Breast epithelium (tissue), 4 donors: ENCODE data around the gene PRDX5. TPM values are rescaled to one million over a fixed set of nuclear protein-coding genes. Genes with fewer than 3 reads are reported as not detected.
A peak's percentile ranks its signal among the peaks of the same experiment; 100 is the strongest.

Source experiments
- DNase-seq, 2 donors: peaks; one replicate each; pipeline ENCODE4 v3.0.0-alpha.2; 2019; ENCODE audit warnings: low spot score in 2 of 2
- H3K27ac ChIP-seq, 2 donors: fragments of 200-600 bp; sonication (generic) in 1 of 2; one replicate each; pipeline ENCODE4 v1.5.1; 2016 to 2019; ENCODE audit warnings: mild to moderate bottlenecking in 1 of 2
- H3K27me3 ChIP-seq, 2 donors: fragments of 200-600 bp; sonication (generic) in 1 of 2; one replicate each; pipeline versions ENCODE4 v1.5.1 to v1.6.0; 2017 to 2019; ENCODE audit warnings: control low read depth in 1 of 2, mild to moderate bottlenecking in 1 of 2
- H3K36me3 ChIP-seq: fragments of 200-600 bp; one replicate; pipeline ENCODE4 v1.5.1; 2019
- H3K4me1 ChIP-seq, 2 donors: fragments of 200-600 bp; sonication (generic); one replicate each; pipeline ENCODE4 v1.5.1; 2016 to 2019; ENCODE audit warnings: control low read depth in 1 of 2
- H3K4me3 ChIP-seq, 3 donors: fragments of 200-600 bp; sonication (generic); 1 replicate in 2 of 3; 2 replicates in 1 of 3; pipeline ENCODE4 v1.5.1; 2016 to 2019; ENCODE audit warnings: mild to moderate bottlenecking in 3 of 3, moderate library complexity in 2 of 3
- H3K9me3 ChIP-seq, 2 donors: fragments of 200-600 bp; sonication (generic) in 1 of 2; one replicate each; pipeline ENCODE4 v1.5.1; 2016 to 2019; ENCODE audit warnings: control low read depth in 1 of 2
- POLR2A ChIP-seq: fragments of 450-650 bp; IDR thresholded peaks from one replicate; pipeline ENCODE4 v1.6.1; 2016; ENCODE audit warnings: antibody characterized with exemption, mild to moderate bottlenecking, moderate library complexity
- POLR2AphosphoS5 ChIP-seq, 3 donors: sonication (generic); formaldehyde crosslinking; IDR thresholded peaks; one replicate each; pipeline ENCODE4 v1.6.1; 2017; ENCODE audit warnings: antibody characterized with exemption in 3 of 3
- intact Hi-C: fragments of 100-400 bp; cut with DNase I; formaldehyde crosslinking; loops from one replicate; pipeline ENCODE4 v1.15.1; 2023; ENCODE audit warnings: low total_unique reads
- total RNA-seq, 3 donors: library from RNA; depleted of rRNA; stranded (reverse); fragments of >200 nt; gene quantifications; one replicate each; pipeline ENCODE4 v1.1.0, GENCODE V29; 2016
- TF ChIP-seq, protein P1 (sequence below), 3 donors: fragments of 450-650 bp; IDR thresholded peaks; one replicate each; pipeline ENCODE4 v1.5.1; 2016 to 2017; ENCODE audit warnings: antibody characterized with exemption in 3 of 3, mild to moderate bottlenecking in 3 of 3, moderate library complexity in 3 of 3

The PRDX5 gene
- total RNA-seq, 3 donors from 2014 or later, result 241 to 327 (median 262) TPM

GRCh38 chr11:64355078-64355940 lies 37.4 kb downstream of the PRDX5 start:
- peak; percentile 50 to 71 for DNase-seq
- Histone ChIP-seq H3K27ac (peak overlapping the region; percentile 68 to 73), H3K4me3 (peak overlapping the region; percentile 8 to 56 (median 42)), H3K4me1 (peaks cover 4 to 9% of the 10 kb centered on the region in 2 donors), H3K27me3 (no peaks in the 10 kb centered on the region), H3K9me3 (no peaks in the 10 kb centered on the region), H3K36me3 (no peaks in the 10 kb centered on the region)
- no peak for TF ChIP-seq POLR2A
- TF ChIP-seq, protein P1, sequence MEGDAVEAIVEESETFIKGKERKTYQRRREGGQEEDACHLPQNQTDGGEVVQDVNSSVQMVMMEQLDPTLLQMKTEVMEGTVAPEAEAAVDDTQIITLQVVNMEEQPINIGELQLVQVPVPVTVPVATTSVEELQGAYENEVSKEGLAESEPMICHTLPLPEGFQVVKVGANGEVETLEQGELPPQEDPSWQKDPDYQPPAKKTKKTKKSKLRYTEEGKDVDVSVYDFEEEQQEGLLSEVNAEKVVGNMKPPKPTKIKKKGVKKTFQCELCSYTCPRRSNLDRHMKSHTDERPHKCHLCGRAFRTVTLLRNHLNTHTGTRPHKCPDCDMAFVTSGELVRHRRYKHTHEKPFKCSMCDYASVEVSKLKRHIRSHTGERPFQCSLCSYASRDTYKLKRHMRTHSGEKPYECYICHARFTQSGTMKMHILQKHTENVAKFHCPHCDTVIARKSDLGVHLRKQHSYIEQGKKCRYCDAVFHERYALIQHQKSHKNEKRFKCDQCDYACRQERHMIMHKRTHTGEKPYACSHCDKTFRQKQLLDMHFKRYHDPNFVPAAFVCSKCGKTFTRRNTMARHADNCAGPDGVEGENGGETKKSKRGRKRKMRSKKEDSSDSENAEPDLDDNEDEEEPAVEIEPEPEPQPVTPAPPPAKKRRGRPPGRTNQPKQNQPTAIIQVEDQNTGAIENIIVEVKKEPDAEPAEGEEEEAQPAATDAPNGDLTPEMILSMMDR (IDR thresholded peaks at IDR 0.05), result peak in 2 of 3 donors; percentile 46 to 62
- peak in 1 of 3 donors; percentile 42 for TF ChIP-seq POLR2AphosphoS5 (IDR thresholded peaks at IDR 0.05)
- intact Hi-C loops, result no loop called here

GRCh38 chr11:64356498-64357411 lies 38.8 kb downstream of the PRDX5 start:
- TF ChIP-seq POLR2AphosphoS5 (IDR thresholded peaks at IDR 0.05) (no peak), POLR2A (no peak)
- TF ChIP-seq, protein P1 (IDR thresholded peaks at IDR 0.05), result no peak
- no peak for DNase-seq
- no peaks in the 10 kb centered on the region for H3K9me3 ChIP-seq
- intact Hi-C loops, result no loop called here
- peaks cover 4 to 9% of the 10 kb centered on the region in 2 donors for H3K4me1 ChIP-seq
- H3K4me3 ChIP-seq, result no peak overlapping the region
- no peak overlapping the region for H3K27ac ChIP-seq
- H3K36me3 ChIP-seq, result no peaks in the 10 kb centered on the region
- no peaks in the 10 kb centered on the region for H3K27me3 ChIP-seq

DNA sequence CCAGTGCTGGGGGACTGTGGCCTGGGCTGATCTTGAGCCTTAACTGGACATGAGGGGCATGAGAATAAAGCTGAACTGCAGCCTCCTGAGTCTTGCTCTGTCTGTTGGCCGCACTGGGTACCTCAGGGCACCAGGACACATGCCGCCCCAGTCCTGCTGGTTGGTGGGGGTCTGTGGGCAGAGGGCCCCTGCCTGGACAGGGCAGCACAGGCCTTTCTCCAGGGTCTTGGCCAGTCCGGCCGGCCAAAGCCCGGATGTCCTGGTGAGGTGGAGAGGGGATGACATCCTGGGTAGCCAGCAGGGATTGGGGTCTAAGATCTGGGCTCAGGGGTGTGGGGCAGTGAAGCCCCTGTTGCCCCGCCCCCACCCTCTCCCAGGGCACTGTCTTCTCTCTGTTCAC lies 39.5 kb downstream of the PRDX5 start:
- H3K4me3 ChIP-seq, result no peak overlapping the region
- no peaks in the 10 kb centered on the region for H3K27me3 ChIP-seq
- peaks cover 4 to 9% of the 10 kb centered on the region in 2 donors for H3K4me1 ChIP-seq
- no peaks in the 10 kb centered on the region for H3K36me3 ChIP-seq
- intact Hi-C loops, result no loop called here
- TF ChIP-seq POLR2AphosphoS5 (IDR thresholded peaks at IDR 0.05), result no peak
- no peak for TF ChIP-seq POLR2A
- TF ChIP-seq, protein P1 (IDR thresholded peaks at IDR 0.05), result no peak
- H3K9me3 ChIP-seq, result no peaks in the 10 kb centered on the region
- no peak for DNase-seq
- H3K27ac ChIP-seq, result peak overlapping the region in 1 of 2 donors; percentile 84

DNA sequence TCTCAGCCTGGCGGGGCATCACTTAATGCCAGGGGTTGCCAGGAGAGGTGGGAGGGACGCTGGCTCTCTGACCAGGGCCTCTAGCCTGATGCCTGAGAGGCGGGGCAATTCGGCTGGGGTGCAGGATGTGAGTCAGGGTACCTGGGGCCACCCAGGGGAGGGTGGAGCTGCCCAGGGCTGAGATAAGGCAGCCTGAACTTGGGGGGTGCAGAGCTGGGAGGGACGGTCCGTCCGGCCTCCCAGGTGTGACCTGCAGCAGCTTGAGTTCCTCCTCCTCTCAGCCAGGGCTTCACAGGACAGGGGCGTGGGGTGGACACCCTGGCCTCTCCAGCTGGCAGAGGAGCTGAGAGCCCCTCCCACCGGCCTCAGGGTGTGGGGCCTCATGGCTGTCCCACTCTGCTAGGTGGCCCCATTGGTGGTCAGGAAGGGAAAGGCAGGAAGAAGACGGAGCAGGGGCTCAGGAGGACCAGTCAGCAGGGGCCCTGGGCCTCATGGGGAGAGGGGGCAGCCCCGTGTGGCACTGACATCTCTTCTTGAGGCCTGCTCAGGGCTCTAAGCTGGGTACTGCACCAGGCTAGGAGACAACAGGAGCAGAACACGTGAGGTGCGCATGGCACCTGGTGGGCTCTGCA lies 40.1 kb downstream of the PRDX5 start:
- no peak for DNase-seq
- Histone ChIP-seq H3K4me1 (peaks cover 4 to 9% of the 10 kb centered on the region in 2 donors), H3K27ac (peak overlapping the region; percentile 84 to 88), H3K36me3 (no peaks in the 10 kb centered on the region), H3K4me3 (peak overlapping the region; percentile 78 to 98 (median 81)), H3K9me3 (no peaks in the 10 kb centered on the region), H3K27me3 (no peaks in the 10 kb centered on the region)
- TF ChIP-seq POLR2AphosphoS5 (IDR thresholded peaks at IDR 0.05), result no peak
- TF ChIP-seq, protein P1 (IDR thresholded peaks at IDR 0.05), result no peak
- TF ChIP-seq POLR2A, result no peak
- intact Hi-C loops, result no loop called here
